Ishikawa (cell line): ENCODE data around the gene PLPP7.

Experiments used
- CEBPB ChIP-seq: IDR thresholded peaks from 2 replicates; pipeline ENCODE4 v1.6.1; 2012
- CREB1 ChIP-seq: IDR thresholded peaks from 2 replicates; pipeline ENCODE4 v1.6.1; 2012; ENCODE audit warnings: low read depth
- EGR1 ChIP-seq: IDR thresholded peaks from 2 replicates; pipeline ENCODE4 v1.6.1; 2012
- EP300 ChIP-seq: IDR thresholded peaks from 2 replicates; pipeline ENCODE4 v1.6.1; 2012; ENCODE audit warnings: borderline replicate concordance
- FOXM1 ChIP-seq: IDR thresholded peaks from 2 replicates; pipeline ENCODE4 v1.6.1; 2012; ENCODE audit warnings: low read depth, borderline replicate concordance
- MAX ChIP-seq: IDR thresholded peaks from 2 replicates; pipeline ENCODE4 v1.6.1; 2012
- NFIC ChIP-seq: IDR thresholded peaks from 2 replicates; pipeline ENCODE4 v1.6.1; 2012
- RAD21 ChIP-seq: IDR thresholded peaks from 2 replicates; pipeline ENCODE4 v1.6.1; 2012; ENCODE audit warnings: low read depth
- REST ChIP-seq: IDR thresholded peaks from 2 replicates; pipeline ENCODE4 v1.6.1; 2012; ENCODE audit warnings: low read depth, mild to moderate bottlenecking
- TAF1 ChIP-seq: IDR thresholded peaks from 2 replicates; pipeline ENCODE4 v1.6.1; 2012; ENCODE audit warnings: low read depth, mild to moderate bottlenecking
- TCF12 ChIP-seq: IDR thresholded peaks from 2 replicates; pipeline ENCODE4 v1.6.1; 2012; ENCODE audit warnings: low read depth
- TEAD4 ChIP-seq: IDR thresholded peaks from 2 replicates; pipeline ENCODE4 v1.6.1; 2012
- USF1 ChIP-seq: IDR thresholded peaks from 2 replicates; pipeline ENCODE4 v1.6.1; 2012
- YY1 ChIP-seq: IDR thresholded peaks from 2 replicates; pipeline ENCODE4 v1.6.1; 2012; ENCODE audit warnings: low read depth
- ZBTB7A ChIP-seq: IDR thresholded peaks from 2 replicates; pipeline ENCODE4 v1.6.1; 2012; ENCODE audit warnings: low read depth

The PLPP7 gene

GRCh38 chr9:131279196-131279862, 10.2 kb upstream of the PLPP7 start:
- no peak for TF ChIP-seq EP300
- no peak for TF ChIP-seq YY1
- TF ChIP-seq TAF1 = no peak
- TF ChIP-seq ZBTB7A = no peak
- TF ChIP-seq TCF12 = no peak

- TF ChIP-seq CREB1 (no peak), CEBPB (no peak), EGR1 (no peak), ZBTB7A (no peak), TCF12 (no peak), TAF1 (no peak), RAD21 (no peak), YY1 (no peak)
Measured at GRCh38 chr9:131279863-131280570, 9.5 kb upstream of the PLPP7 start.

GRCh38 chr9:131280660-131281059, 8.9 kb upstream of the PLPP7 start:
- no peak for TF ChIP-seq EGR1
- no peak for TF ChIP-seq FOXM1
- no peak for TF ChIP-seq ZBTB7A
- no peak for TF ChIP-seq CEBPB
- no peak for TF ChIP-seq TAF1
- TF ChIP-seq MAX = no peak
- TF ChIP-seq REST = no peak
- TF ChIP-seq TEAD4 = no peak
- no peak for TF ChIP-seq NFIC
- TF ChIP-seq YY1 = no peak
- no peak for TF ChIP-seq USF1
- no peak for TF ChIP-seq CREB1
- TF ChIP-seq TCF12 = no peak
- no peak for TF ChIP-seq RAD21

GRCh38 chr9:131281119-131281965, 8.2 kb upstream of the PLPP7 start:
- TF ChIP-seq FOXM1 (no peak), NFIC (no peak), REST (no peak), YY1 (no peak), MAX (no peak), EP300 (no peak), ZBTB7A (no peak), TEAD4 (no peak), USF1 (no peak), CEBPB (no peak), TAF1 (no peak), CREB1 (no peak)

- TF ChIP-seq USF1 (no peak), NFIC (no peak), EGR1 (no peak), TAF1 (no peak), REST (no peak), ZBTB7A (no peak), TEAD4 (no peak), YY1 (no peak), CEBPB (no peak), MAX (no peak), CREB1 (no peak), EP300 (no peak), TCF12 (no peak), RAD21 (no peak), FOXM1 (no peak)
Measured at GRCh38 chr9:131282175-131282574, 7.3 kb upstream of the PLPP7 start.
